MM.1S (cell line): ENCODE measurements around the gene RNU6-1.

ENCODE experiments used
- DNase-seq: peaks from one replicate; pipeline ENCODE4 v3.0.0-alpha.2; 2015
- H2AFZ ChIP-seq: fragments of 300-600 bp; sonication (generic); 2 replicates; pipeline ENCODE4 v1.6.0; 2016; ENCODE audit warnings: antibody characterized with exemption, low read length
- H3F3A ChIP-seq: fragments of 300-600 bp; sonication (generic); 2 replicates; pipeline ENCODE4 v1.6.1; 2016; ENCODE audit warnings: mild to moderate bottlenecking, antibody characterized with exemption, low read length, moderate library complexity, mixed read lengths; ENCODE audit not compliant: insufficient read depth
- H3K27ac ChIP-seq: fragments of 300-600 bp; sonication (generic); 2 replicates; pipeline ENCODE4 v1.5.1; 2016; ENCODE audit warnings: mild to moderate bottlenecking, low read length
- H3K27me3 ChIP-seq: fragments of 300-600 bp; sonication (generic); replicated peaks from 2 replicates; pipeline ENCODE4 v1.6.0; 2016; ENCODE audit warnings: low read length; ENCODE audit not compliant: insufficient read depth
- H3K36me3 ChIP-seq: fragments of 300-600 bp; sonication (generic); replicated peaks from 2 replicates; pipeline ENCODE4 v1.6.1; 2016; ENCODE audit warnings: mild to moderate bottlenecking, low read length, mixed read lengths; ENCODE audit not compliant: insufficient read depth
- H3K4me1 ChIP-seq: fragments of 300-600 bp; sonication (generic); 2 replicates; pipeline ENCODE4 v1.6.1; 2016; ENCODE audit warnings: low read length, mixed read lengths
- H3K4me2 ChIP-seq: fragments of 300-600 bp; sonication (generic); 2 replicates; pipeline ENCODE4 v1.6.0; 2016; ENCODE audit warnings: low read depth, low read length
- H3K4me3 ChIP-seq: fragments of 300-600 bp; sonication (generic); 2 replicates; pipeline ENCODE4 v1.5.1; 2016; ENCODE audit warnings: low read length, mixed read lengths
- H3K79me2 ChIP-seq: fragments of 300-600 bp; sonication (generic); 2 replicates; pipeline ENCODE4 v1.6.1; 2016; ENCODE audit warnings: mixed run types, low read length, mixed read lengths
- H3K9ac ChIP-seq: fragments of 300-600 bp; sonication (generic); 2 replicates; pipeline ENCODE4 v1.6.1; 2016; ENCODE audit warnings: low read length, mixed read lengths
- H3K9me2 ChIP-seq: fragments of 300-600 bp; sonication (generic); replicated peaks from 2 replicates; pipeline ENCODE4 v1.6.1; 2016; ENCODE audit warnings: mild to moderate bottlenecking, low read length, mixed read lengths; ENCODE audit not compliant: insufficient read depth
- H3K9me3 ChIP-seq: fragments of 300-600 bp; sonication (generic); replicated peaks from 2 replicates; pipeline ENCODE4 v1.6.1; 2016; ENCODE audit warnings: mild to moderate bottlenecking, low read length, mixed read lengths; ENCODE audit not compliant: insufficient read depth
- H4K20me1 ChIP-seq: fragments of 300-600 bp; sonication (generic); 2 replicates; pipeline ENCODE4 v1.6.1; 2016; ENCODE audit warnings: mild to moderate bottlenecking, low read length, moderate library complexity, mixed read lengths; ENCODE audit not compliant: insufficient read depth
- EZH2 ChIP-seq: fragments of 300-600 bp; sonication (generic); optimal IDR thresholded peaks from 2 replicates; pipeline ENCODE3; 2017; ENCODE audit warnings: low read depth, mild to moderate bottlenecking, antibody characterized with exemption, low read length, mixed read lengths
- EZH2phosphoT487 ChIP-seq: fragments of 300-600 bp; sonication (generic); IDR thresholded peaks from 2 replicates; pipeline ENCODE4 v1.6.1; 2018; ENCODE audit warnings: antibody characterized with exemption, low read length
- TF ChIP-seq, protein P1 (sequence below): fragments of 300-600 bp; sonication (generic); IDR thresholded peaks from 2 replicates; pipeline ENCODE4 v1.5.1; 2016; ENCODE audit warnings: antibody characterized with exemption, low read length, mixed read lengths

The RNU6-1 gene

GRCh38 chr15:67809441-67809840 lies 30.4 kb downstream of the RNU6-1 start:
- Histone ChIP-seq H3K36me3 (no peaks in the 10 kb centered on the region), H4K20me1 (no peaks in the 10 kb centered on the region), H3K27ac (no peak overlapping the region), H3K9me2 (no peaks in the 10 kb centered on the region), H3K4me2 (no peak overlapping the region), H3K4me1 (no peaks in the 10 kb centered on the region), H2AFZ (no peak overlapping the region), H3K4me3 (no peak overlapping the region), H3K27me3 (no peaks in the 10 kb centered on the region), H3K9me3 (no peaks in the 10 kb centered on the region), H3K79me2 (no peaks in the 10 kb centered on the region), H3F3A (no peaks in the 10 kb centered on the region), H3K9ac (no peak overlapping the region)
- TF ChIP-seq EZH2phosphoT487 (no peak), EZH2 (no peak)
- TF ChIP-seq, protein P1, sequence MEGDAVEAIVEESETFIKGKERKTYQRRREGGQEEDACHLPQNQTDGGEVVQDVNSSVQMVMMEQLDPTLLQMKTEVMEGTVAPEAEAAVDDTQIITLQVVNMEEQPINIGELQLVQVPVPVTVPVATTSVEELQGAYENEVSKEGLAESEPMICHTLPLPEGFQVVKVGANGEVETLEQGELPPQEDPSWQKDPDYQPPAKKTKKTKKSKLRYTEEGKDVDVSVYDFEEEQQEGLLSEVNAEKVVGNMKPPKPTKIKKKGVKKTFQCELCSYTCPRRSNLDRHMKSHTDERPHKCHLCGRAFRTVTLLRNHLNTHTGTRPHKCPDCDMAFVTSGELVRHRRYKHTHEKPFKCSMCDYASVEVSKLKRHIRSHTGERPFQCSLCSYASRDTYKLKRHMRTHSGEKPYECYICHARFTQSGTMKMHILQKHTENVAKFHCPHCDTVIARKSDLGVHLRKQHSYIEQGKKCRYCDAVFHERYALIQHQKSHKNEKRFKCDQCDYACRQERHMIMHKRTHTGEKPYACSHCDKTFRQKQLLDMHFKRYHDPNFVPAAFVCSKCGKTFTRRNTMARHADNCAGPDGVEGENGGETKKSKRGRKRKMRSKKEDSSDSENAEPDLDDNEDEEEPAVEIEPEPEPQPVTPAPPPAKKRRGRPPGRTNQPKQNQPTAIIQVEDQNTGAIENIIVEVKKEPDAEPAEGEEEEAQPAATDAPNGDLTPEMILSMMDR, result no peak
- DNase-seq, result no peak

DNA sequence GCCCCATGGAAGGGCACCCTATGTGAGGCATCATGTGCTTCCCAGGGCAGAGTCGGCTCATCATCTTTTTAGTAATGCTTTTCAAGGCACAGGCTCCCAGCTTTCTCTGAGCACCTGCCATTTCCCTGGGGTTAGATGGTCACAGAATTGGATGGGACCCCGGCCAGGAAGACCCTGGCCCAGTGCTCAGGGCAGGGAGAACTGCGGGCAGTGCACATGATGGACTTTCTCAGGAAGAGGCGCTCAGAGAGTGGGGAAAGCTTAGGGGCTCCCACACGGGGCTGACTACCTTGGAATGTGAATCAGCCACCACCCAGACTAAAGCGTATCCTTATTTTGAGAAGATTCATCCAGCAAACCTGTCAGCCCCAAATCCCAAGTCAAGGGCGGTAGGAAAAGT lies 31.0 kb downstream of the RNU6-1 start:
- H3K27ac ChIP-seq, result no peak overlapping the region
- no peak overlapping the region for H2AFZ ChIP-seq
- H3K9me3 ChIP-seq, result no peaks in the 10 kb centered on the region
- H4K20me1 ChIP-seq, result no peaks in the 10 kb centered on the region
- H3K4me2 ChIP-seq, result no peak overlapping the region
- H3F3A ChIP-seq, result no peaks in the 10 kb centered on the region
- no peaks in the 10 kb centered on the region for H3K4me1 ChIP-seq
- no peak for DNase-seq
- TF ChIP-seq EZH2, result no peak
- TF ChIP-seq, protein P1, result no peak
- TF ChIP-seq EZH2phosphoT487, result no peak
- H3K27me3 ChIP-seq, result no peaks in the 10 kb centered on the region
- no peaks in the 10 kb centered on the region for H3K9me2 ChIP-seq
- no peak overlapping the region for H3K4me3 ChIP-seq
- H3K79me2 ChIP-seq, result no peaks in the 10 kb centered on the region
- H3K9ac ChIP-seq, result no peak overlapping the region
- no peaks in the 10 kb centered on the region for H3K36me3 ChIP-seq

DNA sequence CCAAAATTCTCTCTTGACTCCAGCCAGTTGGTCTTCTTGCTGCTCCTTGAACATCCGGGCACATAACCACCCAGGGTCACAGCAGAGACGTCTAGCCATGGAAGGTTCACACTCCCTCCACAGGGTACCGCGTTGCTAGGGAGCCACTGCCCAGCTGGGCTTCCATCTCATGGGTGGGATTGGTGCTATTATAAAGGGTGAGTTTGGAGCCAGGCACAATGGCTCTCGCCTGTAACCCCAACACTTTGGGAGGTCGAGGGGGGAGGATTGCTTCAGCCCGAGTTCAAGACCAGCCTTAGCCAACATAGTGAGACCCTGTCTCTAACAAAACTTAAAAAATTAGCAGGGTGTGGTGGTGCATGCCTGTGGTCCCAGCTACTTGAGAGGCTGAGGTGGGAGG lies 32.0 kb downstream of the RNU6-1 start:
- Histone ChIP-seq H3K9ac (no peak overlapping the region), H3K4me2 (no peak overlapping the region), H2AFZ (no peak overlapping the region), H3K27me3 (no peaks in the 10 kb centered on the region), H3K4me3 (no peak overlapping the region), H3K9me2 (no peaks in the 10 kb centered on the region), H3K79me2 (no peaks in the 10 kb centered on the region), H3K27ac (no peak overlapping the region), H3F3A (no peaks in the 10 kb centered on the region), H3K9me3 (no peaks in the 10 kb centered on the region), H3K36me3 (no peaks in the 10 kb centered on the region), H4K20me1 (no peaks in the 10 kb centered on the region), H3K4me1 (no peaks in the 10 kb centered on the region)
- TF ChIP-seq EZH2phosphoT487 (no peak), EZH2 (no peak)
- TF ChIP-seq, protein P1, result no peak
- no peak for DNase-seq

GRCh38 chr15:67807141-67807540 lies 32.7 kb downstream of the RNU6-1 start:
- H3K36me3 ChIP-seq, result no peaks in the 10 kb centered on the region
- H3K79me2 ChIP-seq, result no peaks in the 10 kb centered on the region
- no peaks in the 10 kb centered on the region for H4K20me1 ChIP-seq
- no peak overlapping the region for H2AFZ ChIP-seq
- H3K27ac ChIP-seq, result no peak overlapping the region
- no peak overlapping the region for H3K4me3 ChIP-seq
- no peaks in the 10 kb centered on the region for H3F3A ChIP-seq
- no peaks in the 10 kb centered on the region for H3K27me3 ChIP-seq
- no peak overlapping the region for H3K9ac ChIP-seq
- no peaks in the 10 kb centered on the region for H3K9me2 ChIP-seq
- H3K4me1 ChIP-seq, result no peaks in the 10 kb centered on the region
- TF ChIP-seq EZH2phosphoT487 (no peak), EZH2 (no peak)
- TF ChIP-seq, protein P1, result no peak
- H3K4me2 ChIP-seq, result no peak overlapping the region
- no peaks in the 10 kb centered on the region for H3K9me3 ChIP-seq
- DNase-seq, result no peak
